ENCODE data around the gene KLHL22.
A peak's percentile ranks its signal among the peaks of the same experiment; 100 is the strongest.
"Not testable (repeated sequence)": the region's sequence is repeated elsewhere in the genome, so short reads cannot be mapped to it uniquely, and the experiment has no call there.

Gene KLHL22

GRCh38 chr22:20494978-20495860 is at the start of gene KLHL22:
Gene KLHL22, minus strand, starts transcription at chr22:20495795. Its CDS starts 6,584 bp downstream, at chr22:20489211.
- DNase-seq (ENCODE audit: low read depth in 2 of 2) = peak in 1 of 2 experiments; percentile 8

DNA sequence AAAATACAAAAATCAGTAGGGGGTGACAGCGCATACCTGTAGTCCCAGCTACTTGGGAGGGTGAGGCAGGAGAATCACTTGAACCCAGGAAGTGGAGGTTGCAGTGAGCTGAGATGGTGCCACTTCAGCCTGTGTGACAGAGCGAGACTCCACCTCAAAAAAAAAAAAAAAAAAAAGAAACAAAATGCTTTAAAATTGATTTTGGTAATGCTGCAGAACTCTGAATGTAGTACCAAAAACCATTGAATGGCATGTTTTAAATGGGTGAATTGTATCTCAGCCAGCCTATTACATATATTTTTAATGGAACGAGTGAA is 49.7 kb upstream of the KLHL22 start:
- DNase-seq (ENCODE audit: low read depth in 2 of 2) = not testable (repeated sequence)

- no peak for DNase-seq (ENCODE audit: low read depth in 2 of 2)
Measured at GRCh38 chr22:20542736-20543135, 47.1 kb upstream of the KLHL22 start.

DNA sequence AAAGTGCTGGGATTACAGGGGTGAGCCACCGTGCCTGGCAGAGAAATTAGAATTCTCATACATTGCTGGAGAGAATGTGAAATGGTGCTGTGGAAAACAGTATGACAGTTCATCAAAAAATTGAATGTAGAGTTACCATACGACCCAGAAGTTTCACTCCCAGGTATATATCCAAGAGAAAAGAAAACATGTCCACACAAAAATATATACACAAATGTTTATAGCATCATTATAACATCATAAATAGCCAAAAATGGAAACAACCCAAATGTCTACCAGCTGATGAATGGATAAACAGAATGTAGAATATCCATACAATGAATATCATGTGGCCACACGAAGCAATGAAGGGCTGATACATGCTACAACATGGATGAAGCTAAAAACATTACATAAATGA is 46.5 kb upstream of the KLHL22 start:
- no peak for DNase-seq (ENCODE audit: low read depth in 2 of 2)

DNA sequence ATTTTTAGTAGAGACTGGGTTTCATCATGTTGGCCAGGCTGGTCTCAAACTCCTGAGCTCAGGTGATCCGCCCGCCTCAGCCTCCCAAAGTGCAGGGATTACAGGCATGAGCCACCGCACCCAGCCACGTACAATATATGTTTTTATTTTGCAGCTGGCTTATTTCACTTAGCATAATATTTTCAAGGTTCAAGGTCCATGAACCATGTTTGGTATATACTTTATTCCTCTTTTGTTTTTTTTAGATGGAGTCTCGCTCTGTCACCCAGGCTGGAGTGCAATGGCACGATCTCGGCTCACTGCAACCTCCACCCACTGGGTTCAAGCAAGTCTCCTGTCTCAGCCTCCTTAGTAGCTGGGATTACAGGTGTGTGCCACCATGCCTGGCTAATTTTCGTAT is 43.3 kb upstream of the KLHL22 start:
- DNase-seq (ENCODE audit: low read depth in 2 of 2) = not testable (repeated sequence)

GRCh38 chr22:20537983-20538382 is 42.4 kb upstream of the KLHL22 start:
- no peak for DNase-seq (ENCODE audit: low read depth in 2 of 2)

DNA sequence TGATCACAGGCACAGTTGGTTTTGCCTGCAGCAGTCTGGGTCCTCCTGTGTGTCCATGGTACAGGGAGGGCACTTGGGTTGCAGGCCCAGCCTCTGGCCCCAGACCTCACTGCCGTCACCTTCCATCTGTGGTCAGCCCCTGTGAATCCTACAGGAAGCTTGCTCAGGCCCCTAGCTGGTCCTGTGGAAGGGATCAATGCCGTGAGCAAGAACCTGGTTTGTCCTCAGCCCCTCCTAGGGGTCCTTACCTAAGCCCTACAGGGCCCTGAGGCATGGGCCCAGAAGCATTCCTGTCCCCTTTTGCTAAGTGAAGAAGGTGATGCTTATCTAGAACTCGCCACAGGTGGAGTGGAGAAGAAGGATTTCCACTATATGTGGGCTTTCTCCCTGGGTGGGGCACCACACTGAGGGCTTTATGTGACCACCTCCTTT is 41.7 kb upstream of the KLHL22 start:
- DNase-seq (ENCODE audit: low read depth in 2 of 2) = no peak

DNA sequence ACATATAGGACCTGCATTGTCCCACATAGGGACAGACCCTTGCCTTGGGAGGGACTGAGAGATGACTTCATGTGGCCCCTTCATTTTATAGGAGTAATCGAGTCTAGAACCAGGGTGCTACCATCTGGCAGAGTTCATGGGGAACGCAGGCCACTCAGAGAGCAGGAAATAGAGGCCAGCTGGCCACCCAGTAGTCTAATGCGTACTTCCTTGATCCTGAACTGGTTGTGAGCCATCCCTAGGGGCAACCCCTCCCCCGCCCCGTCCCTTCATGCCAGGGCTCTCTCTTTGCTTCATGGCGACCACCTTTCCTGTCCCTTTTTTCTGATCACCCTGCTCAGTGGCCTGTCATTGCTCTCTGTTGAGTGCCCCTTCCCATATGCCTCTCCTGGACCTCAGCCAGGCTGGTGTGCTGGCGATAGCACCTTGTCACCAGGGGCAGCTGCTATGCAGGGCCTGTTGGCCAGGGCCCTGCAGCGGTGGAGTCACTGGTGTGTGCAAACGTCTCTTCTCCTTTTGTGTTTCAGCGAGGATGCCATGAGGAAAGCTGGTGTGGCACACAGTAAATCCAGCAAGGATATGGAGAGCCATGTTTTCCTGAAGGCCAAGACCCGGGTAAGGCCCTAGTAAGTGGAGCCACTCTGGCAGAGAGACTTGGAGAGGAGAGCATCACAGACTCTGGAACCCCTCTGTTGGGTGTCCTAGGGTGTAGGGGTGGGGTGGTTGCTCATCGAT is 41.2 kb upstream of the KLHL22 start:
- DNase-seq (ENCODE audit: low read depth in 2 of 2) = no peak

DNA sequence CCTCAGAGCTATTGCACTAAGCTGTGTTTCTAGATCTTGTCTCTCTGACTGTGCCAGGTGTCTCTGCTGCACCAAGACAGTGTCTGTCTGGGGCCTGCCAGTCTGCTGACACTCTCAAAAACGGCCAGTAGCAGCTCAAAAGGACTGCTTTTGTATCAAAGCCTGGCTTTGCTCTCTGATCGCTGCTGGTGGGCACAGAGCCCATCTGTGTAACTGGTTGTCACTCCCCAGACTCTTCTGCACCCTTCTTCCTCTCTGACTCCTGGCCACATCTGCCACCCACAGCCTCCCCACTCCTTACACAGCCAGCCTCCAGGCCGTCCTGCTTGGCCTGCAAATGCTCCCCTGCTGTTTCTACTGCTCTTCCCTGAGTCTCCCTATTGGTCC is 38.3 kb upstream of the KLHL22 start:
- no peak for DNase-seq (ENCODE audit: low read depth in 2 of 2)

DNA sequence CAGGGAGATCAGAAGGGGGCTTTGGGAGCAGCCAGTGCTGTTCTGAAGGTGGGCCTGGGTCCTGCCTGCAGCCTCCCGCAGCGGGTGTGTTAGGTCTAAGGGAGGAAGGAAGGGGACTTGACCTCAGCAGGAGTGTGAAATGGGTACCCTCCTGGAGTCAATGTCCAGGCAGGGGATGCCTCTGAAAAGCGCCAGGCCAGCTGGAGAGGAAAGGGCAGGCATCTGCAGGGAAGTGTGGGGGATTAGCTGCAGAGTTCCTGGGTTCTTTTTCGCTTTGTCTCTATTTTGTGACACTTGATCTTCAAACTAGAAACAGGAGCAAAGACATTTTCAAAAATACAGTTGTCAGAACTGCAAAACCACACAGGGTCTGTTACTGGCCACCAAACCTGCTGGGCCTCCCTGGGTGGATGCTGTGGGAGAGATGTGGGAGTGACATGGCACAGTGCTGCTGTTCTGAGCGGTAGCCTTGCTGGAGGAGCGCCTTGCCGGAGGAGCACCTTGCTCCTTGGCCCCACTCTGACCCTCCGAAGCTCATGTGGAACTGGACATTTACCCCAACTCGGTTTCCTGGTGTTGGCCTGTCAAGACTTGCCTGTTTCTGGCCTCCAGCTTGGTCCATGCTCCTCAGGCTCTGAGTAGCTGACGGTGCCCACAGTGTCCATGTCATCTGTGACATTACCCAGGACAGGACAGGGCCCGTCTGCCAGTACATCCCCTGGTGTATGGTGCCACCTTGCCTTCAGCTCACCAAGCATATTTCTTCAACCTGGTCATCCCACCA is 37.7 kb upstream of the KLHL22 start:
- DNase-seq (ENCODE audit: low read depth in 2 of 2) = no peak

DNA sequence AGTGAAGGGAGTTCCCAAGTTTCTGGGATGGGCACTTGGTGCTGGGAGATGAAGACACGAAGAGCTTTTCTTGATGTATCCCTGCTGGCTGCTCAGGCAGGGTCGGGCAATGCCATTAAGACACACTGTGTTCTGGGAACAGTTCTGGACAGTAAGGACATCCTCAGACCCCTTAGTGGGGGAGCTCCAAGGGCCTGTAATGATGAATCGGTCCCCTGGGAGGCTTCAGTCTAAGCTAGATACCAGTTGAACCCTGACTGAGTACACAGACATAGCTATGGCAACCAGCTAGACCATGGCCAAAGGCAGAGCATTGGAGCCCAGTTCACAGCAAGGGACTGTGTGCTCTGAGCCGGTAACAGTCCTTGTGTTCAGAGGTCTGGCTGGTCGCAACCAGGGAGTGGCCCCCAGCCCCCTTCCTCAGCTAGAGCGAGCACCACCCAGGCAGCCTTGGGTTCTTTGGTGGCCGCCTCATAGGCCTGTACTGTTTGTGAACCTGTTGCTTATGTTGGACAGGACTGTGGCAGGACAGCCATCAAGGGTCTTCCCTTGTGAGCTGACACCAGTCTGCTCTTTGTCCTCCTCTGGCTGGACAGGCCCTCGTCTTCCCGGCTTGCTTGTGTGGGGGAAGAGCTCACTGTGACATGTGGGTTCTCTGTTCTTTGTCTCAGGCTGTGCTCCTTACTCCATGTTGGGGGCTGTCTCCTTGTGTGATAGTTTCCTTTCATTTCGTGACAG is 36.8 kb upstream of the KLHL22 start:
- DNase-seq (ENCODE audit: low read depth in 2 of 2) = no peak

DNA sequence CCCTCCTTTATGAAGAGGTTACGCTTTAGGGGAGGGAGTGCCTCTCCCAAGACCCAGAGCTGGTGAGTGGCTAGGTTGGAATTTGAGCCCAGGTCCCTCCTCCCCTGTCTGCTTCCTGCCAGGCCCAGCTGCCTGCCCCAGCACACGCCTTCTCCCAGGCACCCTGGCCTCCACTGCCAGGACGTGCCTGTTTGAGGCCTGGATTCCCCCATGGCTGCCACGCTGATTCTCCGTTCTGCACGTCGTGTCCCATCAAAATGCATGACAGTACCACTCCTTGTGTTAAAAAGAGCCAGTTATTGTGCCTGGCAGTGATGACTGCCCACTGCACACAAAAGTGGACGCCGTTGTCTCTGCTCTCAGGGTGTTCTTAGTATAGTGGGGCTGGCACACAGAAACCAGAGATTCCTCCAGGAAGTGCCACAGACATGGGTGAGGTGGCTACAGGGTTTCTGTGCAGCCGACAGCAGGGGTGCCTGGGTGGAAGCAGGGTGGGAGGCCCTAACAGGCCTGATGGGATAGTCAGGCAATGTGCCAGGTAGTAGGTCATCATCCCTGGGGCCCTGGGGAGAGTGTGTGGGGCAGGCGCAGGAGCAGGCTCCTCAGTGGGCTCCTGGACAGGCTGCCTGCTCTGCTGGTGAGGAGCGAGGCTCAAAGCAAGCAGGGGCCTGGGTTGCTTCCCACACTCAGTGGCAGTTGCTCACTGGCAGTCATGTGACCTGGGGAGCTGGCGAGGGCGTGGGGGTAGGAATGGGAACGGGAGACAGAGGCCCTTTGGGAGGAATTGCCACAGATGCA is 36.0 kb upstream of the KLHL22 start:
- DNase-seq (ENCODE audit: low read depth in 2 of 2) = no peak

DNA sequence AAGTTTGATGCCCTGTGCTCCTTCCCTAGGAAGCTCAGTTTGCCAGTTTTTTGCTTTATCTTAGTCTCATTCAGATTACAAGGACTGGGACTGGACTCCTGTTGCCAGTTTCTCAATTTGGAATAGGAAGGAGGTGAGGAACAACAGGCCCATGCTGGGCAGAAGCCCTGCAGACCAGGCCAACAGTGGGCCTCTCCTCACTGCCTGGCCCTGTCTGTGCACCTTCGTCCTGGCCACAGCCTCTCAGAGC is 35.5 kb upstream of the KLHL22 start:
- DNase-seq (ENCODE audit: low read depth in 2 of 2) = no peak

DNA sequence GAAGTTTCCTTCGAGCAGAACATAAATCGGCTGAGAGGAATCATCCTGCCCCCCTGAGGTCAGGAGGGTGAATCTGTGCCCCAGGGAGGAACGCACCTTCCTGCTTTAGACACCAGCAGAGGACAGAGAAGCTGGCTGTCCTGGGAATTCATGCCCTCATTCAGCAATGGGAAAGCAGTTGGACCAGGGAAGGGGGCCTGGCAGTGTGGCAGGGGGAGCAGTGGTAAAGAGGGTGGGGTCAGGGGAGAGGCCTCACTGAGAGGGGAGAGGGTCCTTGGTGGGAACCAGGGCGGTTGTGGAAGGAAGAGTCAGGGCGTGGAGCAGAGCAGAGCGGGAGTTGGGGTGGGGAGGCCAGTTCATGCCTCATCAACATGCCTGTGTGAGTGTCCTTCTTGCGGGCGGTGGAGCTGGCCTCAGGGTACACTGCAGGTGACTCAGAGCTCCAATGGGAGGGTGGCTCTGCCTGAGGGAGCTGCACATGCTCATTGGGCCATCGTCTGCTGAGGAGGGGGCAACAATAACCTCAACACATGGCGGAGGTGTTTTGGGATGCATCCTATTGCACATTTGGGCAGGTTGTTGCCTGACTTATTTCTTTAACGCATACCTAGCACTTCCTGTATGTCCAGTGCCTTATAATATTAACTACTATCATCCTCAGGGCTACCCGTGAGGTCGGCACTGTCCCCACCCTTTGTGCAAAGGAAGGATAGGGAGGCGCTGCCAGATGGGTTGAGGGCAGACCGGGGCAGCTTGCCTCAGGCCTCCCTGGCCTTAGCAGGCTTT is 35.0 kb upstream of the KLHL22 start:
- DNase-seq (ENCODE audit: low read depth in 2 of 2) = no peak

DNA sequence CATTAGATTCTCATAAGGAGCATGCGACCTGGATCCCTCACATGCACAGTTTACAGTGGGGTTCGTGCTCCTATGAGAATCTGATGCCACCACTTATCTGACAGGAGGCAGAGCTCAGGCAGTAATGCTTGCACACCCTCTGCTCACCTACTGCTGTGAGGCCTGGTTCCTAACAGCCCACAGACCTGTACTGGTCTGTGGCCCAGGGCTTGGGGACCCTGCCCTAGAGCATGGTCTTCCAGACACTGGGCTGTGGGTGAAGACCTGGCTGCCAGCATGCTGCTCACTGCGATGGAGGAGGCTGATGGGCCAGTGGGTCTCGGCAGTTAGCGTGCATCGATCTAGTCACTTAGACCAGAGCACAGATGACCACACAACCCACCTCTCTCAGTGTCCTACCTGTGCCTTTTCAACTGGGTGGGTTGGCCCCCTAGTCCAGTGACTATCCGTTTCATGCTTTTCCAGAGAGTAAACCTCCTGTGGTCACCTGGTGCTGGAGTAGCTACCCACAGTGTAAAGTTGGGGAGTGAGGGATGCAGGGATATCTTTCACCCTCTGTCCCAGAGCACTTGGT is 32.9 kb upstream of the KLHL22 start:
- no peak for DNase-seq (ENCODE audit: low read depth in 2 of 2)

GRCh38 chr22:20526628-20527355 is 31.2 kb upstream of the KLHL22 start:
- DNase-seq (ENCODE audit: low read depth in 2 of 2) = no peak

- no peak for DNase-seq (ENCODE audit: low read depth in 2 of 2)
Measured at GRCh38 chr22:20526305-20526627, 30.7 kb upstream of the KLHL22 start.

GRCh38 chr22:20525048-20525447 is 29.5 kb upstream of the KLHL22 start:
- no peak for DNase-seq (ENCODE audit: low read depth in 2 of 2)

- no peak for DNase-seq (ENCODE audit: low read depth in 2 of 2)
Measured at GRCh38 chr22:20524004-20524481, 28.4 kb upstream of the KLHL22 start.

Data from stimulated activated CD4-positive, alpha-beta T cell treated with anti-CD3 and anti-CD28 coated beads, Interleukin-12 subunit alpha, Interleukin-12 subunit beta, amount 100 ng/mL, for 24 hours (primary cell).